ENCODE measurements around the gene ACTN3.
"Not testable (repeated sequence)": the region's sequence is repeated elsewhere in the genome, so short reads cannot be mapped to it uniquely, and the experiment has no call there.

Gene ACTN3

GRCh38 chr11:66603072-66603471 lies 56.4 kb downstream of the ACTN3 start:
- DNase-seq: no peak

GRCh38 chr11:66604155-66604554 lies 57.5 kb downstream of the ACTN3 start:
- DNase-seq: no peak

- not testable (repeated sequence) for DNase-seq
Observed at GRCh38 chr11:66606608-66607007, 59.9 kb downstream of the ACTN3 start.

- no peak for DNase-seq
Observed at GRCh38 chr11:66607126-66607834, 60.6 kb downstream of the ACTN3 start.

- no peak for DNase-seq
Observed at GRCh38 chr11:66609721-66610617, 63.3 kb downstream of the ACTN3 start.

GRCh38 chr11:66612458-66612857 lies 65.8 kb downstream of the ACTN3 start:
- no peak for DNase-seq
